GM21447 (cell line): ENCODE data around the gene NRXN3.
"Not testable (repeated sequence)": the region's sequence is repeated elsewhere in the genome, so short reads cannot be mapped to it uniquely, and the experiment has no call there.

Experiments used
- ATAC-seq: cut with Tn5 transposase; IDR thresholded peaks from one replicate; pipeline ENCODE4 v1.9.1; 2021; ENCODE audit not compliant: unreplicated experiment

The NRXN3 gene

DNA sequence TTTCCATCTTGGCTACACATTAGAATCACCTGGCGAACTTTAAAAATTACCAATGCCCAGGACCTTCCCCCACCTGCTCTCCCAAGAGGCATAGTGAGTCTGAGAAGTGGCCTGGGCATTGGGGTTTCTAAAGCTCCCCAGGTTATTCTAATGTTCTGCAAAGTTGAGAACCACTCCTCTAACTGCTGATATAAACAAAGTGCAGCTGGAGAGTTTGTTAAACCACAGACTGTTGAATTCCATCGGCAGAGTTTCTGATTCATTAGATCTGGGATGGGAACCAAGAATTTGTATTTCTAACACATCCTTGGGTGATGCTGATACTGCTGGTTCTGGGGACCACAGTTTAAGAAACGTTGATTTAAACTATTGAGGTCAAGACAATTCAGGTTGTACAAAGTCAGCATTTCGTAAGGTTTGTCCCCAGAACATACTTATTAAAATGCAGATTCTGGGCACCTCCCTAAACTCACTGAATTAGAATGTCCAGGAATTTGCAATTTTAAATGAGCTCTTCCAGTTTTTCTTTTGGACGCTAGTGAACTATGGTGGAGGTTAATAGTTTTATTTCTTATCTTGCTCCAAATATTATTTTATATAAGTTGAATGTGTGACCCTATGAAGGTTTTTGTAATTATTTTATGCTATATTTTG, 309.1 kb downstream of the NRXN3 start:
- no peak for ATAC-seq

DNA sequence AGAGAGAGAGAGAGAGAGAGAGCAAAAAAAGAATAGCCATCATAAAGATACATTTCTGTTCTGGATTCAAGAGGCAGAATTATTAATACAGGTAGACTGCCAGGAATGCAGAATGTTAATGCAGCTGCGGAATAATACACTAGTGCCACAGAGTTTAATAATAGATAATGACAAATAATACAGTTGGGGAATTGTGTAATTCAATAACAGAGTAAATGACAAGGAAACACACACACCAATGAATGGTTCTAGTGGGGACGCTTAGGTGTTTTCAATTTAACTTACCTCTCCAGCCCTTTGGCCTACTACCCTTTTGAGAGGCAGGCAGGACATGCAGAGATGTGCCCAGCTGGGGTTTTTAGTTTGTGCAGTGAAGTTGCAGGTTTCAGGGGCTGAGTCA, 313.9 kb downstream of the NRXN3 start:
- ATAC-seq: no peak

DNA sequence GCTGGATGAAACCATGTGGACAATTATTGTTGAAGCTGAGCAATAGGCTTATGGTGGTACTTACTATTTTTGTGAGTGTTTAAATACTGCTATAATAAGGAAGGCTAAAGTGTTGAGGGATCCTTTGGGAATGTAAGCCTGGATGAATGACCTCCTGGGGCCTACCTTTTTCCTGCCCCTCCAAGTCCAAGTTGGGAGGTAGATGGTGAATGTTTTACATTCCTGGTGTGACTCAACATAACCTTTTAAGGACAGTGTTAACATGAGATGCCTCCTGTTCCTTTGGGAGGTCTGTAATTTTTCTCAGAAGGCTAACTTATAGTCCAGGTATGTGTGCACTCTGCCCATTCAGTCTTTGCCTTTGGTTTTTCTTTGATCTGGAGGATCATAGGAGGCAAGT, 315.9 kb downstream of the NRXN3 start:
- ATAC-seq: no peak

DNA sequence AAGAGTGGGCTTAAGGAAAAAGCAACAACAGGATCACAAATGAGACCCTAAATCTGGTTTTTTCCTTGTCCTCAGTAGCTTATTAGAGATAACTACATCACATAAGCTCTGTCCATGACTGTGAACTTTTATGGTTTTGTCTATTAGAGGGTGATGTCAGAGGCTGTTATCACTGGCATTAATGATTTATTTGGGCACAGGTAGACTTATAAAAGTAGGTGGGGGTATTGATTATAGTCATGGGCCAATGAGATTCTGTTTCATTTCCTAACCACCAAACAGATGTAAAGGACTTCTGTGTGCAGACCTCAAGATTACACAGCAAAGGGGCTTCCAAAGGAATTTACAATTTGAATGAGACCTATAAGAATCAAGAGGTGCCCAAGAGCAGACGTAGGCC, 316.4 kb downstream of the NRXN3 start:
- no peak for ATAC-seq

DNA sequence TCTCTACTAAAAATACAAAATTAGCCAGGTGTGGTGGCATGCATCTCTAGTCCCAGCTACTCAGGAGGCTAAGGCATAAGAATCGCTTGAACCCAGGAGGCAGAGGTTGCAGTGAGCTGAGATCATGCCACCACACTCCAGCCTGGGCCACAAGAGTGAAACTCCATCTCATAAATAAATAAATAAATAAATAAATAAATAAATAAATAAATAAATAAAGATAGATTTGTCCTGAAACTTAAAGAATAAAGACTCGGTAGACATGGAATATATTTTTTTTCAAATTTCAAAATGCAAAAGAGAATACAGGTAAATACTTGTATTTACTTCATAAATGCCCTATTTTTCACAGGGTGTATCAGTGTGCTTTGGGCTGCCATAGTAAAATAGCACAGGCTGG, 317.4 kb downstream of the NRXN3 start:
- ATAC-seq: not testable (repeated sequence)

DNA sequence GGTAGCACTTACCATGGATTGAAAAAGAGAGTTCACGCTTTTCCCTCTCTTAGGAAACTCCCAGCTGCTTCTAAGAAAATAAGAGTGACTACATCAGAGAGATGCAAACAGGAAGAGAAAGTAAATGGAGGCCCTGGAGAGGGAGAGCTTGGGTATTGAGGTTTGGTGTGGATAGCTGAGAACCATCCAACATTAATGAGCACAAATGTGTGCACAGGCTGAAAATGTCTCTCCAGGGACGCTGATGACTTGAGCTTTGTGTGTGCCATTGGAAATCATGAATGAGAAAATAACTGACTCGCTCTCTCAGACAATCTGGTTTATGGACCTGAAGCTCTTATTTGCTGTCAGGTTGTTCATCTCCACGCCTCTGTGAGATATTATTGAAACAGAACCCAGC, 318.8 kb downstream of the NRXN3 start:
- ATAC-seq: no peak

DNA sequence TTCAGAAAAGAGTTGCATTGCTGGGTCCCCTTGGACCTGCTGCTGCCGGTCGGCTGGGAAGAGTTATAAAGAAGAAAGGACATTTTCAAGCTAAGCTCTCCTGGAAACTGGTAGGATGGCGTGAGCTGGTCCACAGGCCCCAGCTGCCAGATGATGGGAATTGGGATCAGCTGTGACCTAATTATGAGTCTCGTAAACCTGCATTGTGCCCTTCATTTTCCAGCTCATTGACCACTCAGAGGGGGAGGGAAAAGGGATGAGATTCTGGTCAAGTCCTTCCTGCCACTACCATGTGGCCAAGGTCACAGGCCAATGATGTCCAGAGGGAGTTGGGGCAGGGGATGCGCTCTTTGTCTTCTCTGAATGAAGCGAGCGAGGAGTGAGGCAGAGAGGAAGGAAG, 320.9 kb downstream of the NRXN3 start:
- ATAC-seq: no peak

DNA sequence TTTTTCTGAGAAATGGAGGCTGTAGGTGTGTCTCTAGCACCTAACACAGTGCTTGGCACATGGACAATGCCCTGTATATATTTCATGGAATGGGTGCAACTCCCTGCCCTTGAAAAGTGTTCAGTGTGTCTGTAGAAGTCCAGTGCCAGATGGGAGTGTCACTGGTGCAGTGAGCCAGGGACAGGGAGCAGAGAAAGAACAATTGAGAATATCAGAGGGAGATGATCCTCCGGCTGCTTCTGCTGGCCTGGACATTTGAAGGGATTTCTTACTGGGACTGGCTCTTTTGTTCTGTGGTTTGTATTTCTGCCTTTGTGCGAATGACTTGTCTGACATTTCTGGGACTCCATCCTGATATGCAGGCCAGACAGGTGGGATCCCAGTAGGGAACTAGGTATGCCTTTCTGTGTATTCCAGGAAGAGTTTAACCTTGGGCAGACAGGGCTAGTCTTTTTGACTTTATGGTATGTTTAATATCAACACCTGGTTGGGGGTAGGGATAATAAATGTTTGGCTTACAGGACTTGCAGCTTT, 328.0 kb downstream of the NRXN3 start:
- ATAC-seq: no peak

DNA sequence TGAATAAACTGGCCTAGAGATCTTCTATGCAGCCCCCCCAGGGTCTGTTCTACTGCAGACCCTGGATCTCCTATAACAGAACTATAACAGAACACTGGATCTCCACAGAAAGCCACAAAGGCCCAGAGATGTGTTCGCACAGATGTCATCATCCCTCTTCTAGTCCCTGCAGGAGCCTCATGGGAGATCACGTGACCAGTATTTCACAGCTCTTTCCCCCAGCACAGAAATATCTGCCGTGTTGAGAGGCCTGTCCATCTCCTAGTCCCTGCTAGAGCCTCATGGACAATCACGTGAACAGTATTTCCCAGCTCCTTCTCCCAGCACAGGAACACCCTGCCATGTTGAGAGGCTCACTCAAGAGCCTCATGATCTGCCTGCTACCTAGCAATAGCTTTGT, 331.7 kb downstream of the NRXN3 start:
- ATAC-seq: no peak

DNA sequence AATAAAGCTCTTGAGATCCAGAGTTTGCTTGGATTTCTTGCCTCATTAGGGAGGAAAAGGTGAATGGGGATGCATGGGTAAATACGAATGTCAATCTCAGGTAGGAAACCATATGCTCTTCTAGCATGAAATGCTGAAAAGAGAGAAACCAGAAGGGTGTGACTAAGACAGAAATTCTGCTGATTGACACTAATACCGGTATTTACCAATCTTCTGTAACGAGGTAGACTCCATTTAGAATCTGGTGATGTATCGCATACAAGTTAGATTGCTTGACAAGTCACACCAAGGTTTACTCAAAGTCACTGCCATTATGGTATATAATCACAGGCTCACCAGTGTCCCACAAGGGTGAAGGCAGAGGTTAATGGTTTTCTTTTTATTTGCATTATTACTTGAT, 337.9 kb downstream of the NRXN3 start:
- ATAC-seq: no peak

DNA sequence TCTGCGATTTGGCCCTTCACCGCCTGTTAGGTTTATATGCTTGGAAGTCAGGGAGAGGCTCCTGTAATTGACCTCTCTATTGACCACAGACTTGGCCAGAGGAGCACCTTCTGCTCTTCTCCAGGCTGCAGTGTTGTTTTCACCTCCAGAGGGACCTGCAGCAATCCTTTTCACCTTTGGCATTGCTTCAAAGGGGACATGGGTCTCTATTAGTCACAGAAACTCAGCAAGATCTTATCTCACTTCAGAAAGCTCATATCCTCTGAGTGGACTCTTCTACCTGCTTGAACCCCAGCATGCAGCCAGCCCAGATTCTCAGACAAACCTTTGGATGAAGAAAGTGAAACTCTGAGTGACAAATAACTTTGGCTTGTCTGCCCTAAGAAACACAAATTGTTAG, 339.3 kb downstream of the NRXN3 start:
- ATAC-seq: no peak

DNA sequence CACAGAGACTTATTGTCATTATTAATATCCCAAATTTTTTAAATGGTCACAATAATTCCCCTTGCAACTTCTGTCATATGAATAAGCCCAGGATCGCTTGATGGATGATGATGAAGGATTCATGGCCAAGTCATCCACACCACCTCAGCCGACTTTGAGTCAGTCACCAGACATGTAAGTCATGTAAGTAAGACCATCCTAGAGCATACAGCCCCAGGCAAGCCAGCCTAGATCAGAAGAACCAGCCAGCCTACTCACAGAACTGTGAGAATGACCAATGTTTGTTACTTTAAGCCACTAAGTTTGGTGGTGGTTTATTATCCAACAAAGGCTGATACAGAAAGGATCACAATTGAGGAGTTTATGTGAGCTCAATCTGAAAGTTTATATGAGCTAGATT, 341.8 kb downstream of the NRXN3 start:
- no peak for ATAC-seq

DNA sequence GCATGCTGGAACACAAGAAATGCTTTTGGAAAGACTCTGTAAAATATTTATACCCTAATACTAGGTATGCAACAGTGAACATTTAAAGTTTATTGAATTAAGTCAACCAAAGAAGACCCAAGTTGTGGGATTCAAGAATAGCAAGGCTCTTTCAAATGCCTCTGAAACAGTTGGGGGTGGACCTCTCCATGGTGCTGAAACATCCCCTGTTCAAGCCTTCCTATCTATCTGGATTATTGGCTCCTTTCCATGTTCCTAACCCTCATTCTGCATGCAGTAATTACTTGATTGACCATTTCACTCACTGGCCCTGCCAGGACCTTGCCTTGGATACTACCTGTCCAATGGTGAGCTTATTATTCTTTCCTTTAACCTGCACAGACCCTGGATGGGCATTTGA, 349.7 kb downstream of the NRXN3 start:
- ATAC-seq: no peak

DNA sequence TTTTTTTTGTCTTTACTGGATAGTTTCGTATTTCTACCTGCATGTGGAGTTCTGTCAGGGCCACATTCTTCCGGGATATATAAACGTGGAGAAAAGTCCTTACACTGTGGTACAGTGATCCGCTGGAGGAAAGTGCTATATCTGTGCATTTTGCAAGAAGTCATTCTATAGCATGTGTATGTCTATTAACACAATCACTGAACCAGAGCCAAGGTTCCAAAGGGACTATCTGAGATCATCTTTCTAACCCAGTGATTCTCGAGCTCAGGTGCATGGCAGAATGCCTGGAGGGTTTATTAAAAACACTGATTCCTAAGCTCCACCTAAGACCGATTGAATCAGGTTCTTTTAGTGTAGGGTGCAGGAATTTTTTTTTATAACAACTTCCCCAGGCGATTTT, 354.0 kb downstream of the NRXN3 start:
- no peak for ATAC-seq

DNA sequence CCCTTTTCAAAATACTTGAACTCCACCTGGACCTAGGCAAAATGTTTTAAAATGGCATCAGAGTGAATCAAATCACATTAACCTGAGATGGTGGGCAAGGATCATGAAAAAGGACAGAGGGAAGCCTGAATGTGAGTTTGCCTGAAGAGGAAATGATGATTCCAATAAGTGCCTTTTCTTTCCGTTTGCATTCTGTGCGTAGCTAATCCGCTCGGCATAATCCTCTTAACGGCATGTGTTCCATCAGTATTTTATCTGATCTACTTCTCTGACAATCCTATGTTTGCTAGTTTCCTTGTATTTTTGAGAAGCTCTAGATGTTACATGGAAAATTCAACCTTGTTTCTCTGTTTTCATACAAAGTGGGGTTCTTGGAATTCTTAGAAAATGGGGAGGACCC, 354.6 kb downstream of the NRXN3 start:
- no peak for ATAC-seq

DNA sequence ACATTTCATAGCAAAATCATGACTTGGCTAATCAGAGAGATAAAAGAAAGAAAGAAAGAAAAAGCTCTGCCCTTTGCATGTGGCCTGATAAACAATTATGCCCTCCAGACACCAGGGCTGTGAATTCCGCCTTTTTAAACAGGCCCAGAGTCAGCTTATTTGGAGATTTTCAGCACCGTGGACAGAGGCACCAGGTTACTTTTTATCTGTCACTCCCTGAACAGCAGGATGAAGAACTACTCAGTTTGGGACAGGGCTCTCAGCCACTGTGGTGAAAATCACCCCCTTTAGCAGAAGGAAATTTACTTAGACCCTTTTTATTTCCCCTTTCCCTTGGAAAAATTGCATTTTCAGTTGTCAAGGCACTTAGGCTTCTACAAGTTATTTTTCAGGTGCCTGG, 359.9 kb downstream of the NRXN3 start:
- ATAC-seq: no peak

DNA sequence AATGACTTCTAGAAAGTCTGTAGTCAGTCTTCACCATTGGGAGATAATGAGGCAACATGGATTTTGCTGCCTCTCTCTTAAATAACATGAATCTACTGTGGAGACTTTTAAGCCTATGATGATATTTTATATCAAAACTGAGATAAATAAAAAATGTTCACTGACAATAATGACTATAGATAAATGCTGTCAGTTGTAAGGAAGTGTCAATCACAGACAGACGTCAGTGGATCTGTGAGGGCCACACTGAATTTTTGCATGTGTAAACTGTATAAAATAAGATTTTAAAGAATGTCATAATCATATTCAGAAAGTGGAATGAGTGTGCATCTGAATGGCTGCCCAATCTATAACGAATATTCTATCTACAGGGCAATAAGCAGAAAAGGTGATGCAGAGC, 364.0 kb downstream of the NRXN3 start:
- ATAC-seq: no peak

DNA sequence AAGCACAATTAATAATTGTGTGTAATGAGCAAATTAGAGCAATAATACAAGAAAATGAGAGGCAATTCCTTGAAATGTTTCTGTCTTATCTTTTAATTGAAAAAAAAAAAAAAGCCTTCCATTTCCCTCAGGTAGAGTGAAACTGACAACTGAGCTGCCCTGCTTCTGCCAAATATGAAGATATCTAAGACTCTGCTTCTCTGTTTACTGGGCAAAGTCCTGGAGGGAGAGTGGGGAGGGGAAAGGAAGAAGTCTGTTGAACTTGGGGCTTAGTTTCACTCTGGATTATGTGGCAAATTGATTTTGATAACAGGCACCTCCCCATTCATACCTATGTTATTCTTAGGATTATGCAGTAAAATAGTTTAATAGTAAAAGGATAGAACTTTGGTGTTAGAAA, 364.9 kb downstream of the NRXN3 start:
- ATAC-seq: no peak

DNA sequence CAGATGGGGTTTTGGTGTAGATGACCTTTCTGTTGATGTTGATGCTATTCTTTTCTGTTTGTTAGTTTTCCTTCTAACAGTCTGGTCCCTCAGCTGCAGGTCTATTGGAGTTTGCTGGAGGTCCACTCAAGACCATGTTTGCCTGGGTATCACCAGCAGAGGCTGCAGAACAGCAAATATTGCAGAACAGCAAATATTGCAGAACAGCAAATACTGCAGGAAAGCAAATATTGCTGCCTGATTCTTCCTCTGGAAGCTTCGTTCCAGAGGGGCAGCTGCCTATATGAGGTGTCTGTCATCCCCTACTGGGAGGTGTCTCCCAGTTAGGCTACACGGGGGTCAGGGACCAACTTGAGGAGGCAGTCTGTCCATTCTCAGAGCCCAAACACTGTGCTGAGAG, 371.6 kb downstream of the NRXN3 start:
- ATAC-seq: not testable (repeated sequence)

DNA sequence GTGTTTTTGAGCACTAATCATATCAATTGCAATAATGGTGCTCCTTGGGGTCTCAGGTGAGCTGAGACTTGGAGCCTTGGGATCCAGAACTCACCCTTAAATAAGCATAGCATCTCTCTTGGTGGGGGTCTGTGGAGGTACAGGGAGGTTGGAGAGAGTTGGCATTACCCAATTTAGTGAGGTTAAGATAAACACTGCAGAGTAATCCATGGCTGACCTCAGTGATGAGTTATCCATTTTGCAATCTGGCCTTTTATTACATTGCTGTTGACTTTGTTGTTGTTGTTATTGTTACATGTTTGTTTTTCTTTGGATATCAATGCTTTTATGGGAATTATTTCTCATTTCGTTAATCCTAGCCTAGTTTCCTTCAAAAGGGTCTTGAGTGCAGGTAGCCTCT, 373.3 kb downstream of the NRXN3 start:
- no peak for ATAC-seq

DNA sequence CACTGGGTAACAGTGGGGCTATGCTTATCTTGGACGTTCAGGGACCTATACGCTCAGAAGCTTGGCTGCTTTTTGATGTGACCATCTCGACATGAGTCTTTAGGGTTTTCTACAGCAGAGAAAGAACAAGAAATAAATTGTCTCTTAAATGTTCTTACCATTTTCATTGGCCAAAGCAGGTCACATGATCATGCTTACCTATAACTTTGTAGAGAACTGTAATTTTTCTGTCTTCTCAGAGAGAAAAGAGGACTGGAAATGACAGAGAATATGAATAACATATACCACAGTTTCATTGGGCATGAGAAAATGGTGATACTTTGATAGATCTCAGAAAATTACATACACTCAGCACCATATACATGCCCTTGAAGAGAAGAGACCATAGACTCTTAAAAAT, 390.9 kb downstream of the NRXN3 start:
- no peak for ATAC-seq

DNA sequence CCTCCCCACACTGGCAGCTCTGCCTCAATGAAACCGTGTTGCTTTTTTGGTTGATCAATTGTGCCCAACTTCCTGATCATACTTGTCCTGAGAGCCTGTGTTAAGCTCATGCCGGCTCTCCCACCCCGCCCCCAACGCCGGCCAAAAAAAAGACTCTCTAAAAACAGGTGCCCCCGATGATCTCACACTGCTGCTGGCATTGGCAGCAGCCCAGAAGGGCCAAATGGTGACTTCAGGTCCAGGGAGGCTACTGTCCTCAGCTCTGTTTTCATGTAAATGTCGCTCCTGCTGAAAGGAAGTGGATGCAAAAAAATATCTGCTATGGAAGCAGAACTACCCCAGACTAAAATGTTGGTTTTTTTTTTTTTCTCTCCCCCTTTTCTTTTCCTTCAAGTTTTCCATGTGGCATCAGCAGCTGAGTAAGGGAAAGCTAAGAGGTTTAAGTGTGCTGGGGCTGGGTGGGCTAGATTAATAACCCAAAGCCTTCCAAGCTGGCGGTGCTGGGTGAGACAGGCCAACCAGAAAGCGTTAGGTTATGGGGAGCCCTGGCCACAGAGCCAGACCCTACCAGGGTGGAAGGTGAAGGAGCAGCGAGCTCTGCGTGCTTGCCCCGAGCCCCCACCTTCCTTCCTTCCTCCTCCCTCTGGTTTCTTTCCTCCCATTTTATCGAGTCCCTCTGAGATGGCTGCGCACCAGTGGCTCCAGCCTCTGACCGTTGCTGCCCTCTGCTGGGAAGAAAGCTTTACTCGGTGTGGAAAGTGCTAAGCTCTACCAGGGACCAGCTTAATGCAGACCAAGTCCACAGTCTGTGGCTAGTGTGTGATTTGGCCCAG, 396.1 kb downstream of the NRXN3 start:
- peak; percentile 94 for ATAC-seq

DNA sequence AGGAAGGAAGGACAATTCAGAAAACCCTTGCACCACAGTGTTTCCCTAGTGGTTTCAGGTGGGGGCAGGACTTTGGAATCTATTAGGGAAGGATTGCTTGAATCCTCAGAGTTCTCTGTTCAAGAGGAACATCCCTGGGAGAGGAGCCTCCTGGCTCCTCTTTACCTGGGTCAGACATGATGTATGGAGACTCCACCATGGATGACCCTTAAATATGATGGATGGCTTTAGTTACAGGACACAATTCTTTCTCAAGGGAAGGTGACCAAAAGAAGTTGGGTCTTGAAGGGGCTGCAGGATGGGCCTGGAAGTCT, 396.6 kb downstream of the NRXN3 start:
- ATAC-seq: no peak
